ENCODE results near the gene SRP9. TPM values are rescaled to one million over a fixed set of nuclear protein-coding genes. Genes with fewer than 3 reads are reported as not detected.
A peak's percentile ranks its signal among the peaks of the same experiment; 100 is the strongest.

SRP9 gene
- total RNA-seq, 1 donor from 2014 or later: 480 TPM

DNA sequence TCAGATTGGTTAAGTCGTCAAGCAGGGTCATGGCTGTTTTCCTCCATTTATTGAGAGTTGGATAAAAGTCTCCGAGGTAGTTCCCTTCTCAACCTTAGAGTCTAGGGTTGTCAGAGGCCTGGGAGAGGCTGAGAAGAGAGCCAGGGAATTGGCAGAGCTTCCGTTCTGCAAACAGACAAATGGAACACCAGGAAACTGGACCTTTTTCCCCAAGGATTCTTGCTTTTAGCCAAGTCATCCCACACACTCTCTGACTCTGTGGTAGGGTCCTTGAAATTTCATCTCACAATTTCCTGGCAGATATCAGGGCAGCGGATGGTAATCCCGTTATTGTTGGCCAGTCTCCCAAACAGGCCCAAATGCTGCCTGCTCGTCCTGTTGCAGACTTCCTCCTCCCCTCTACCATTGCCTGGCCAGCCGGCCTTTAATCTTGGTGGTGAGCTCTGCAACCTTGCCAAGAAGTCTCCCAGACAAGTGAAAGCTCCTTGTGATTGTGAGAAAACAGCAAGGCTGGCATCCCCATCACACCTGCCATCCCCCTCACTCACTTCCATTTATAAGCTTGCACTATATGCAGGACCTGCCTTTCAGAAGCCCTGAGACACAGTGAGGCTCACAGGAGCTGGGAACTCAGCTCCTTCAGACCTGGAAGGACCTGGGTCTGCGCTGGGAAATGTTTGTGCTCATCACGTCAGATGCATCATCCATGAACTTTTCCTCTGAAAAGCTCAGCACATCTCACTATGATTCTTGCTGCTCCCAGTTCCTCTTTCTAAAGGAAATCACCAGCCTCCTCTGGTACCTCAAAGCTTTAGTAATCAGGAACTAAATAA lies 13.7 kb upstream of the SRP9 start:
- no peak overlapping the region for H3K27ac Mint-ChIP-seq (ENCODE audit: unreplicated experiment)
- H3K4me1 Mint-ChIP-seq: peaks cover 34% of the 10 kb centered on the region
- H3K36me3 Mint-ChIP-seq (ENCODE audit: low read depth): no peaks in the 10 kb centered on the region
- H3K27me3 Mint-ChIP-seq (ENCODE audit: low read depth): no peaks in the 10 kb centered on the region
- no peaks in the 10 kb centered on the region for H3K9me3 Mint-ChIP-seq
- TF ChIP-seq, protein P1, sequence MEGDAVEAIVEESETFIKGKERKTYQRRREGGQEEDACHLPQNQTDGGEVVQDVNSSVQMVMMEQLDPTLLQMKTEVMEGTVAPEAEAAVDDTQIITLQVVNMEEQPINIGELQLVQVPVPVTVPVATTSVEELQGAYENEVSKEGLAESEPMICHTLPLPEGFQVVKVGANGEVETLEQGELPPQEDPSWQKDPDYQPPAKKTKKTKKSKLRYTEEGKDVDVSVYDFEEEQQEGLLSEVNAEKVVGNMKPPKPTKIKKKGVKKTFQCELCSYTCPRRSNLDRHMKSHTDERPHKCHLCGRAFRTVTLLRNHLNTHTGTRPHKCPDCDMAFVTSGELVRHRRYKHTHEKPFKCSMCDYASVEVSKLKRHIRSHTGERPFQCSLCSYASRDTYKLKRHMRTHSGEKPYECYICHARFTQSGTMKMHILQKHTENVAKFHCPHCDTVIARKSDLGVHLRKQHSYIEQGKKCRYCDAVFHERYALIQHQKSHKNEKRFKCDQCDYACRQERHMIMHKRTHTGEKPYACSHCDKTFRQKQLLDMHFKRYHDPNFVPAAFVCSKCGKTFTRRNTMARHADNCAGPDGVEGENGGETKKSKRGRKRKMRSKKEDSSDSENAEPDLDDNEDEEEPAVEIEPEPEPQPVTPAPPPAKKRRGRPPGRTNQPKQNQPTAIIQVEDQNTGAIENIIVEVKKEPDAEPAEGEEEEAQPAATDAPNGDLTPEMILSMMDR (conservative IDR thresholded peaks at IDR 0.05): no peak
- no peak for DNase-seq (ENCODE audit: low read depth, low spot score)
- no peak overlapping the region for H3K4me3 Mint-ChIP-seq

DNA sequence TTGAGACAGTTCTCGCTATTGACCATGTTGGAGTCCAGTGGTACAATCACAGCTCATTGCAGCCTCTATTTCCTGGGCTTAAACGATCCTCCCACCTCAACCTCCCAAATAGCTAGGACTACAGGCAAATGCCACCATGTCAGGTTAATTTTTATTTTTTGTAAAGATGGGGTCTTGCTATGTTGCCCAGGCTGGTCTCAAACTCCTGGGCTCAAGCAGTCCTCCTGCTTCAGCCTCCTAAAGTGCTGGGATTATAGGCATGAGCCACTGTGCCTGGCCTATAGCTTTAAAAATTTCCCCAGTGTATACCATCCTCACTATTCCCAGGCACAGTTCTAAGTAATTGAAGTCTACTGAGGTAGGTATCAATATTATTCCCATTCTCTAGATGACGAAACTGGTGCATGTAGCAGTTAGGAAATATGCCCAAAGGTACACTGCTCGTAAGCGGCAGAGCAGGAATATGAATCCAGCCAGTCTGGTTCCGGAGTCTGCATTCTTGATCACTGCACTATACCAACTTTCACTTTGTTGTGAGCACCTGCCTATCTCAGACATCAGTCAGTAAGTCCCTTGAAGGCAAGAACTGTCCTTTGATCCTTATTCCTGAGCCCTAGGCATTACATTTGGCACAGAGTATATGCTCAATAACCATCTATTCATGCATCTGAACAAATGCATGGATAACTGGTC lies 11.5 kb upstream of the SRP9 start:
- no peak overlapping the region for H3K27ac Mint-ChIP-seq (ENCODE audit: unreplicated experiment)
- H3K4me3 Mint-ChIP-seq: no peak overlapping the region
- no peak for DNase-seq (ENCODE audit: low read depth, low spot score)
- no peaks in the 10 kb centered on the region for H3K27me3 Mint-ChIP-seq (ENCODE audit: low read depth)
- no peaks in the 10 kb centered on the region for H3K36me3 Mint-ChIP-seq (ENCODE audit: low read depth)
- TF ChIP-seq, protein P1 (conservative IDR thresholded peaks at IDR 0.05): no peak
- no peaks in the 10 kb centered on the region for H3K9me3 Mint-ChIP-seq
- H3K4me1 Mint-ChIP-seq: peaks cover 47% of the 10 kb centered on the region

DNA sequence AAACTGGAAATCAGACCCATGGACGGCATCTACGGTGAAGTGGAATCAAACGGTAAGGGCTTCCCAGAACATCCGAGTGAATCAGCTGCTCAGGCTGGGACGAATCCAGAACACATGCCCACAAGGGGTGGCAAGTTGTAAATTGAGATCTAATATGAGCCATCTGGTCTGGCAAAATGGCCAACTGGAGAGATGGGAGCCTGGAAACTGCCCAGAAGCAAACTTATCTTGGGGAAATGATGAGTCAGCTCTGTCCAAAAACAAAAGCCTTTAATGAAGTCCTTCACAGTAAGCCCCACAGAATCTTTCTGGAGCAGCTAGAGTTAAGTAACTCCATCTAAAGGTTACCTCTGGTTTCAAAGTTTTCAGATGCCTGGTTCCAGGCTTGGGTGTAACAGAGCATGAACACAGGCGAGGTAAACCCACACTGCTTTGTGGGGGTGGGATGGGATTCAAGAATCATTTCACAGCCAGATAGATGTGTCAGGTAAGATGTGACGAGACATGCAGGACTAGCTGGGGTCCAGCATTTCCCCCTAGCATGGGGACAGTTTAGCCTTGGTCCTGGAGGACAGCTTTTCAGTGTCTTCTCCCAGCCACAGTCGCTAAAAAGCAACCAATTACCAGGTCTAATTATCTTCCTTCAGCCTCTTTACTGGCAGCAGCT lies 10.5 kb upstream of the SRP9 start:
- H3K27ac Mint-ChIP-seq (ENCODE audit: unreplicated experiment): no peak overlapping the region
- no peak for DNase-seq (ENCODE audit: low read depth, low spot score)
- no peaks in the 10 kb centered on the region for H3K27me3 Mint-ChIP-seq (ENCODE audit: low read depth)
- H3K4me3 Mint-ChIP-seq: peak overlapping the region; percentile 39
- H3K4me1 Mint-ChIP-seq: peaks cover 45% of the 10 kb centered on the region
- H3K9me3 Mint-ChIP-seq: no peaks in the 10 kb centered on the region
- no peaks in the 10 kb centered on the region for H3K36me3 Mint-ChIP-seq (ENCODE audit: low read depth)
- TF ChIP-seq, protein P1 (conservative IDR thresholded peaks at IDR 0.05): no peak

DNA sequence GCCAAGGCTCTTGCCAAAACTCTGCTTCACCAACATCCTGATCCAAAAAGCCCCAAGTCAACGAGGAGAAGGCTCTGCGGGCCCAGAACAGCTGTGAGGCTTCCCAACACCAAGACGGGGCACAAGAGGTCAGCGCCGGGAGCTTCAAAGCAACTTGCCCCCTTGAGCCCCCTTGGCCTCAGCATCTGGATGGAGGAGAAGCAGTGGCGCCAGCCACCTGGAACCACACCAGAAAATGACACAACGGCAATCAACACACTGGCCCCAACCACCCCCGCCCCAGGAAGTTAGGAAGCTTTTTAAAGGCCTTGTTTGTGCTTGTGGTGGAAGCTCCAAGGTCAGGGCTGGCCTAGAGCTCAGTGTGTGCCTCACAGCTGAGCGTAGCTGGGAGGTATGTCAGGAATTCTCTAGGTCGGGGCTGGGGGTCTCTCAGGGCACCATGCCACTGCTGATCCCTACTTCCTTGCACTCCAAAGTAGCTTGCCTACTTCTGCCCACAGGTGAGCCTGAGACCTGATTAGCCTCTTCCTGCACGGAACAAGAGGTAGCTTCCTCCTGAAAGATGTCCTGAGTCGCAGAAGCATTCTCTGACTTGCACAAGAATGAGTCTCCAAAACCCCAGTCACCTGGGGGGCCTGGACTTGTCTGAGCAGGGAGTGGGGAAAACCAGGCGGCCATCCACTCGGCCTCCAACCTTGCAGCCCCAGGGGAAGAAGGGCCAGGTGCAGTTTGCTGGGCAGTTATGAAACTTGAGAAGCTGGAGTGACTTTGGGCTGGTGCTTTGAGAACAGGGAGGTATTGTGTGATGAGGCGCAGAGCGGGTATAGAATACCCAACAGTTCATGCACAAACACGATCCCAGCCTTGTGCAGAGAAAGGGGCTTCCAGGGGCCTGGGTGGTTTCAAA lies 9.7 kb upstream of the SRP9 start:
- H3K27ac Mint-ChIP-seq (ENCODE audit: unreplicated experiment): peak overlapping the region; percentile 29
- TF ChIP-seq, protein P1 (conservative IDR thresholded peaks at IDR 0.05): no peak
- H3K36me3 Mint-ChIP-seq (ENCODE audit: low read depth): no peaks in the 10 kb centered on the region
- no peaks in the 10 kb centered on the region for H3K27me3 Mint-ChIP-seq (ENCODE audit: low read depth)
- H3K9me3 Mint-ChIP-seq: no peaks in the 10 kb centered on the region
- H3K4me3 Mint-ChIP-seq: no peak overlapping the region
- no peak for DNase-seq (ENCODE audit: low read depth, low spot score)
- peaks cover 46% of the 10 kb centered on the region for H3K4me1 Mint-ChIP-seq
